Right lobe of liver (tissue), 6 donors: Measurements from ENCODE around the gene ADH4. TPM values are rescaled to one million over a fixed set of nuclear protein-coding genes. Genes with fewer than 3 reads are reported as not detected.

Experiments
- ATAC-seq, 4 donors: fragments of 200-7000 bp; cut with Tn5 transposase; one replicate each; pipeline ENCODE4 v1.9.1; 2020; ENCODE audit warnings: mild to moderate bottlenecking in 4 of 4, moderate library complexity in 4 of 4
- DNase-seq, 3 donors: peaks; one replicate each; pipeline ENCODE4 v3.0.0-alpha.2; 2020
- H3K27ac ChIP-seq, 3 donors: fragments of 200-600 bp; one replicate each; pipeline ENCODE4 v1.8.0; 2022
- H3K27me3 ChIP-seq, 2 donors: fragments of 200-600 bp; one replicate each; pipeline ENCODE4 v1.8.0; 2022
- H3K36me3 ChIP-seq, 4 donors: fragments of 200-600 bp; sonication (generic) in 1 of 4; one replicate each; pipeline versions ENCODE4 v1.5.1 to v1.8.0; 2017 to 2022; ENCODE audit warnings: control low read depth in 1 of 4
- H3K4me1 ChIP-seq, 4 donors: fragments of 200-600 bp; sonication (generic) in 1 of 4; one replicate each; pipeline versions ENCODE4 v1.5.1 to v1.8.0; 2017 to 2022; ENCODE audit warnings: control low read depth in 1 of 4
- H3K4me3 ChIP-seq, 3 donors: fragments of 200-600 bp; one replicate each; pipeline ENCODE4 v1.8.0; 2022
- H3K9me3 ChIP-seq, 4 donors: fragments of 200-600 bp; sonication (generic) in 1 of 4; one replicate each; pipeline versions ENCODE4 v1.5.1 to v1.8.0; 2017 to 2022; ENCODE audit warnings: control low read depth in 1 of 4
- CTCF ChIP-seq, 4 donors: fragments of 200-600 bp in 3 of 4; fragments of 450-650 bp in 1 of 4; IDR thresholded peaks; one replicate each; pipeline versions ENCODE4 v1.5.1 to v1.8.0; 2016 to 2022; ENCODE audit warnings: antibody characterized with exemption in 4 of 4, mild to moderate bottlenecking in 2 of 4
- POLR2A ChIP-seq: fragments of 450-650 bp; IDR thresholded peaks from one replicate; pipeline ENCODE4 v1.6.1; 2017; ENCODE audit warnings: antibody characterized with exemption, mild to moderate bottlenecking
- WGBS: methylation state at CpG from one replicate; pipeline ENCODE4 v1.1.6; 2018; ENCODE audit warnings: low coverage, low lambda C conversion rate; ENCODE audit not compliant: insufficient coverage; ENCODE audit errors: missing lambda C conversion rate; 5-methylcytosine and 5-hydroxymethylcytosine counted together
- intact Hi-C, 2 donors: fragments of 100-400 bp; cut with DNase I; formaldehyde crosslinking; loops; one replicate each; pipeline versions ENCODE4 v1.11.2 to v1.14.1; 2022
- total RNA-seq, 6 experiments: library from RNA; depleted of rRNA in 2 of 6; stranded (reverse); fragments of >200 nt in 2 of 6; fragmentation: NEBNext Ultra II Directional in 3 of 6; extraction: Animal tissue kit (Norgen Biotek cat#: 25700) in 3 of 6; gene quantifications; one replicate each; pipeline versions ENCODE4 v1.1.0 to v1.2.4, GENCODE V29; 2016 to 2023
- donor health status: DM: no; HTN: yes; CAD: no.
- donor health status: DM: no; HTN: no; CAD: no.
- donor health status: DM: no; HTN: no; CAD: no.
- donor health status: DM: no; HTN: yes; CAD: no.
- donor health status: DM: no; HTN: yes; CAD: no.

The ADH4 gene
- total RNA-seq, 6 experiments from 2014 or later = 133 to 957 (median 467) TPM

- Histone ChIP-seq H3K4me3 (no peak overlapping the region), H3K27me3 (no peaks in the 10 kb centered on the region), H3K27ac (no peak overlapping the region), H3K9me3 (no peaks in the 10 kb centered on the region), H3K36me3 (peaks cover 0 to 78% (median 29%) of the 10 kb centered on the region in 4 donors), H3K4me1 (peaks cover 0 to 17% (median 0%) of the 10 kb centered on the region in 4 donors)
- no peak for DNase-seq
- WGBS = 51% methylated on average over 5 of the region's 5 CpGs
- peak; percentile 70 to 94 (median 75) for ATAC-seq
- intact Hi-C loops = no loop called here
- TF ChIP-seq CTCF (IDR thresholded peaks at IDR 0.05) (no peak), POLR2A (no peak)
Measured at GRCh38 chr4:99078931-99079624, 65.0 kb downstream of the ADH4 start.

- DNase-seq = no peak
- Histone ChIP-seq H3K27me3 (no peaks in the 10 kb centered on the region), H3K4me1 (peaks cover 0 to 17% (median 0%) of the 10 kb centered on the region in 4 donors), H3K9me3 (no peaks in the 10 kb centered on the region), H3K4me3 (no peak overlapping the region), H3K36me3 (peaks cover 0 to 78% (median 29%) of the 10 kb centered on the region in 4 donors), H3K27ac (no peak overlapping the region)
- 80% methylated on average over 5 of the region's 5 CpGs for WGBS
- no peak for ATAC-seq
- TF ChIP-seq CTCF (IDR thresholded peaks at IDR 0.05) (no peak), POLR2A (no peak)
- intact Hi-C loops = no loop called here
Measured at GRCh38 chr4:99078336-99078735, 65.8 kb downstream of the ADH4 start.

GRCh38 chr4:99077177-99077576, 66.9 kb downstream of the ADH4 start:
- intact Hi-C loops = no loop called here
- Histone ChIP-seq H3K27ac (no peak overlapping the region), H3K27me3 (no peaks in the 10 kb centered on the region), H3K4me3 (no peak overlapping the region), H3K9me3 (no peaks in the 10 kb centered on the region), H3K4me1 (peaks cover 0 to 17% (median 0%) of the 10 kb centered on the region in 4 donors), H3K36me3 (peaks cover 0 to 75% (median 29%) of the 10 kb centered on the region in 4 donors)
- 92% methylated on average over 2 of the region's 4 CpGs for WGBS
- ATAC-seq = no peak
- no peak for TF ChIP-seq CTCF (IDR thresholded peaks at IDR 0.05)
- no peak for TF ChIP-seq POLR2A
- no peak for DNase-seq

- WGBS = 93% methylated on average over 4 of the region's 5 CpGs
- ATAC-seq (no peak), DNase-seq (no peak)
- intact Hi-C loops = no loop called here
- Histone ChIP-seq H3K27ac (no peak overlapping the region), H3K4me1 (peaks cover 0 to 17% (median 0%) of the 10 kb centered on the region in 4 donors), H3K27me3 (no peaks in the 10 kb centered on the region), H3K9me3 (no peaks in the 10 kb centered on the region), H3K36me3 (peaks cover 0 to 75% (median 31%) of the 10 kb centered on the region in 4 donors), H3K4me3 (no peak overlapping the region)
- no peak for TF ChIP-seq CTCF (IDR thresholded peaks at IDR 0.05)
- TF ChIP-seq POLR2A = no peak
Measured at GRCh38 chr4:99076292-99076976, 67.7 kb downstream of the ADH4 start.
